ENCODE measurements around the gene LCORL.

The LCORL gene

GRCh38 chr4:17920681-17921080, 100.9 kb downstream of the LCORL start:
- TF ChIP-seq CTCF (IDR thresholded peaks at IDR 0.05; ENCODE audit: low read depth, low read length), result no peak
- no peak overlapping the region for H3K4me3 ChIP-seq (ENCODE audit: low read depth, low read length)

- no peak overlapping the region for H3K4me3 ChIP-seq (ENCODE audit: low read depth, low read length)
- no peak for TF ChIP-seq CTCF (IDR thresholded peaks at IDR 0.05; ENCODE audit: low read depth, low read length)
Measured at GRCh38 chr4:17915439-17915838, 106.1 kb downstream of the LCORL start.

- no peak for TF ChIP-seq CTCF (IDR thresholded peaks at IDR 0.05; ENCODE audit: low read depth, low read length)
- no peak overlapping the region for H3K4me3 ChIP-seq (ENCODE audit: low read depth, low read length)
Measured at GRCh38 chr4:17912011-17912410, 109.5 kb downstream of the LCORL start.

- TF ChIP-seq CTCF (IDR thresholded peaks at IDR 0.05; ENCODE audit: low read depth, low read length), result no peak
- H3K4me3 ChIP-seq (ENCODE audit: low read depth, low read length), result no peak overlapping the region
Measured at GRCh38 chr4:17911608-17912007, 109.9 kb downstream of the LCORL start.

- TF ChIP-seq CTCF (IDR thresholded peaks at IDR 0.05; ENCODE audit: low read depth, low read length), result no peak
- H3K4me3 ChIP-seq (ENCODE audit: low read depth, low read length), result no peak overlapping the region
Measured at GRCh38 chr4:17898553-17899055, 123.0 kb downstream of the LCORL start.

- no peak for TF ChIP-seq CTCF (IDR thresholded peaks at IDR 0.05; ENCODE audit: low read depth, low read length)
- no peak overlapping the region for H3K4me3 ChIP-seq (ENCODE audit: low read depth, low read length)
Measured at GRCh38 chr4:17895481-17895880, 126.1 kb downstream of the LCORL start.

GRCh38 chr4:17894421-17894820, 127.1 kb downstream of the LCORL start:
- TF ChIP-seq CTCF (IDR thresholded peaks at IDR 0.05; ENCODE audit: low read depth, low read length), result no peak
- no peak overlapping the region for H3K4me3 ChIP-seq (ENCODE audit: low read depth, low read length)
